Gastroesophageal sphincter (tissue), 4 donors: ENCODE results near the gene HTD2. TPM values are rescaled to one million over a fixed set of nuclear protein-coding genes. Genes with fewer than 3 reads are reported as not detected.

Source experiments
- ATAC-seq: fragments of 150-250 bp; one replicate; pipeline ENCODE4 v1.9.1; 2016; ENCODE audit warnings: mild to moderate bottlenecking, moderate library complexity
- H3K27ac ChIP-seq, 4 donors: fragments of 200-600 bp; sonication (generic) in 3 of 4; 1 replicate in 3 of 4; 2 replicates in 1 of 4; pipeline ENCODE4 v1.5.1; 2016 to 2019
- H3K27me3 ChIP-seq: fragments of 200-600 bp; sonication (generic); one replicate; pipeline ENCODE4 v1.5.1; 2019
- H3K36me3 ChIP-seq, 2 donors: fragments of 200-600 bp; sonication (generic); one replicate each; pipeline ENCODE4 v1.5.1; 2019; ENCODE audit warnings: control low read depth in 1 of 2
- H3K4me1 ChIP-seq, 3 donors: fragments of 200-600 bp; sonication (generic); 1 replicate in 2 of 3; 2 replicates in 1 of 3; pipeline ENCODE4 v1.5.1; 2016 to 2019; ENCODE audit warnings: control low read depth in 2 of 3
- H3K4me3 ChIP-seq, 2 donors: fragments of 200-600 bp; sonication (generic); one replicate each; pipeline ENCODE4 v1.5.1; 2019; ENCODE audit warnings: mild to moderate bottlenecking in 1 of 2, moderate library complexity in 1 of 2
- H3K9me3 ChIP-seq, 3 donors: fragments of 200-600 bp; sonication (generic); one replicate each; pipeline ENCODE4 v1.5.1; 2017 to 2019; ENCODE audit warnings: control low read depth in 2 of 3
- CTCF ChIP-seq, 4 experiments: fragments of 200-600 bp in 2 of 4; fragments of 450-650 bp in 2 of 4; sonication (generic) in 1 of 4; IDR thresholded peaks; one replicate each; pipeline ENCODE4 v1.5.1; 2017 to 2019; ENCODE audit warnings: antibody characterized with exemption in 4 of 4, mild to moderate bottlenecking in 2 of 4, moderate library complexity in 2 of 4
- EP300 ChIP-seq: sonication (generic); formaldehyde crosslinking; IDR thresholded peaks from one replicate; pipeline ENCODE4 v1.6.1; 2017; ENCODE audit warnings: antibody characterized with exemption, mild to moderate bottlenecking
- POLR2A ChIP-seq, 2 donors: fragments of 450-650 bp; IDR thresholded peaks; one replicate each; pipeline ENCODE4 v1.6.1; 2017; ENCODE audit warnings: antibody characterized with exemption in 2 of 2, mild to moderate bottlenecking in 2 of 2, moderate library complexity in 1 of 2
- POLR2AphosphoS5 ChIP-seq: sonication (generic); formaldehyde crosslinking; IDR thresholded peaks from one replicate; pipeline ENCODE4 v1.6.1; 2017; ENCODE audit warnings: antibody characterized with exemption
- WGBS, 2 donors: methylation state at CpG; one replicate each; pipeline ENCODE4 v1.1.5; 2018; ENCODE audit warnings: low coverage in 1 of 2; 5-methylcytosine and 5-hydroxymethylcytosine counted together
- total RNA-seq, 4 donors: library from RNA; depleted of rRNA; stranded (reverse); fragments of >200 nt; gene quantifications; one replicate each; pipeline ENCODE4 v1.1.0, GENCODE V29; 2016

The HTD2 gene
- total RNA-seq, 4 donors from 2014 or later = 3.3 to 19.8 (median 11.9) TPM

GRCh38 chr3:58326267-58326900 is 20.1 kb downstream of the HTD2 start:
- Histone ChIP-seq H3K4me3 (no peak overlapping the region), H3K9me3 (no peaks in the 10 kb centered on the region), H3K4me1 (peaks cover 0 to 32% (median 0%) of the 10 kb centered on the region in 3 donors), H3K27me3 (no peaks in the 10 kb centered on the region), H3K36me3 (no peaks in the 10 kb centered on the region), H3K27ac (peak overlapping the region in 1 of 4 donors; percentile 64)
- ATAC-seq = no peak
- 88 to 89% methylated on average over 4 to 6 of the region's 8 CpGs for WGBS, 2 donors
- TF ChIP-seq POLR2A (IDR thresholded peaks at IDR 0.05) (no peak), CTCF (IDR thresholded peaks at IDR 0.05) (no peak), EP300 (no peak)

- no peak for ATAC-seq
- 76 to 88% methylated on average over 7 to 8 of the region's 8 CpGs for WGBS, 2 donors
- no peak for TF ChIP-seq CTCF (IDR thresholded peaks at IDR 0.05)
- no peak for TF ChIP-seq POLR2AphosphoS5
- TF ChIP-seq EP300 = no peak
- Histone ChIP-seq H3K27me3 (no peaks in the 10 kb centered on the region), H3K4me3 (no peak overlapping the region), H3K36me3 (no peaks in the 10 kb centered on the region), H3K9me3 (no peaks in the 10 kb centered on the region), H3K27ac (no peak overlapping the region), H3K4me1 (peaks cover 0 to 45% (median under 1%) of the 10 kb centered on the region in 3 donors)
Observed at GRCh38 chr3:58329150-58329921, 23.0 kb downstream of the HTD2 start.

- H3K4me3 ChIP-seq = no peak overlapping the region
- no peaks in the 10 kb centered on the region for H3K9me3 ChIP-seq
- no peak overlapping the region for H3K27ac ChIP-seq
- TF ChIP-seq EP300 = no peak
- no peak for TF ChIP-seq CTCF (IDR thresholded peaks at IDR 0.05)
- TF ChIP-seq POLR2AphosphoS5 = no peak
- no peak for TF ChIP-seq POLR2A (IDR thresholded peaks at IDR 0.05)
- 91 to 97% methylated on average over 3 to 5 of the region's 5 CpGs for whole genome bisulfite sequencing, 2 donors
- peaks cover 0 to 45% (median 5%) of the 10 kb centered on the region in 3 donors for H3K4me1 ChIP-seq
- H3K27me3 ChIP-seq = no peaks in the 10 kb centered on the region
- no peak for ATAC-seq
- H3K36me3 ChIP-seq = no peaks in the 10 kb centered on the region
Observed at GRCh38 chr3:58329922-58330413, 23.6 kb downstream of the HTD2 start.

- 66 to 85% methylated on average over 3 to 4 of the region's 4 CpGs for WGBS, 2 donors
- Histone ChIP-seq H3K27me3 (no peaks in the 10 kb centered on the region), H3K36me3 (no peaks in the 10 kb centered on the region), H3K4me1 (peaks cover 0 to 45% (median 10%) of the 10 kb centered on the region in 3 donors), H3K27ac (no peak overlapping the region), H3K9me3 (no peaks in the 10 kb centered on the region), H3K4me3 (no peak overlapping the region)
- TF ChIP-seq CTCF (IDR thresholded peaks at IDR 0.05) = no peak
- ATAC-seq = no peak
Observed at GRCh38 chr3:58331593-58332152, 25.4 kb downstream of the HTD2 start.
